Fibroblast of lung (primary cell): ENCODE data around the gene INO80C. TPM values are rescaled to one million over a fixed set of nuclear protein-coding genes. Genes with fewer than 3 reads are reported as not detected.
"Not testable (repeated sequence)": the region's sequence is repeated elsewhere in the genome, so short reads cannot be mapped to it uniquely, and the experiment has no call there.

Experiments
- DNase-seq, 2 donors: peaks; one replicate each; pipeline versions ENCODE4 v3.0.0 to v3.0.0-alpha.2; 2010; ENCODE audit warnings: low read depth in 2 of 2
- H2AFZ ChIP-seq: 2 replicates; pipeline ENCODE4 v1.5.1; 2012; ENCODE audit warnings: low read length, control low read depth, inconsistent platforms
- H3K27ac ChIP-seq: 2 replicates; pipeline ENCODE4 v1.5.1; 2011; ENCODE audit warnings: low read length, control low read depth; ENCODE audit not compliant: insufficient read depth
- H3K27me3 ChIP-seq: 2 replicates; pipeline ENCODE4 v1.5.1; 2011; ENCODE audit warnings: mild to moderate bottlenecking, low read length; ENCODE audit not compliant: control insufficient read depth, insufficient read depth
- H3K36me3 ChIP-seq: 2 replicates; pipeline ENCODE4 v1.5.1; 2011; ENCODE audit warnings: low read length; ENCODE audit not compliant: control insufficient read depth, insufficient read depth
- H3K4me1 ChIP-seq: 2 replicates; pipeline ENCODE4 v1.5.1; 2011; ENCODE audit warnings: low read length; ENCODE audit not compliant: control insufficient read depth, insufficient read depth; ENCODE audit errors: extremely low read depth
- H3K4me2 ChIP-seq: 2 replicates; pipeline ENCODE4 v1.5.1; 2011; ENCODE audit warnings: low read length, control low read depth; ENCODE audit not compliant: insufficient read depth; ENCODE audit errors: extremely low read depth
- H3K4me3 ChIP-seq, 4 experiments: fragments of 200-600 bp in 1 of 4; sonication (generic) in 1 of 4; replicated peaks in 1 of 4; 2 replicates each; pipeline ENCODE4 v1.5.1; 2011 to 2016; ENCODE audit warnings: low read length in 4 of 4, low read depth in 3 of 4, mild to moderate bottlenecking in 3 of 4, control low read depth in 2 of 4, inconsistent platforms in 1 of 4, mixed read lengths in 1 of 4; ENCODE audit not compliant: insufficient read depth in 1 of 4; ENCODE audit errors: control extremely low read depth in 1 of 4
- H3K79me2 ChIP-seq: 2 replicates; pipeline ENCODE4 v1.5.1; 2012; ENCODE audit warnings: mild to moderate bottlenecking, low read length, inconsistent platforms; ENCODE audit not compliant: control insufficient read depth, insufficient read depth
- H3K9ac ChIP-seq: 2 replicates; pipeline ENCODE4 v1.5.1; 2011; ENCODE audit warnings: mild to moderate bottlenecking, low read length, control low read depth; ENCODE audit not compliant: insufficient read depth
- H3K9me3 ChIP-seq: 2 replicates; pipeline ENCODE4 v1.5.1; 2012; ENCODE audit warnings: low read depth, low read length; ENCODE audit not compliant: control insufficient read depth, insufficient read depth
- H4K20me1 ChIP-seq: 2 replicates; pipeline ENCODE4 v1.5.1; 2011; ENCODE audit warnings: low read length; ENCODE audit not compliant: control insufficient read depth, insufficient read depth; ENCODE audit errors: extremely low read depth
- CTCF ChIP-seq, 2 donors: IDR thresholded peaks in 1 of 2; conservative IDR thresholded peaks in 1 of 2; 1 replicate in 1 of 2; 2 replicates in 1 of 2; pipeline ENCODE4 v1.5.1; 2011 to 2012; ENCODE audit warnings: low read length in 2 of 2, control low read depth in 1 of 2, inconsistent platforms in 1 of 2, low read depth in 1 of 2, mild to moderate bottlenecking in 1 of 2
- EZH2 ChIP-seq: IDR thresholded peaks from 2 replicates; pipeline ENCODE4 v1.5.1; 2012; ENCODE audit warnings: low read length, control low read depth, mild to moderate bottlenecking; ENCODE audit errors: missing control alignments
- polyA plus RNA-seq, 2 donors: library from polyadenylated mRNA; depleted of rRNA in 1 of 2; stranded (reverse) in 1 of 2; unstranded in 1 of 2; fragments of >200 nt; gene quantifications; 2 replicates each; pipeline ENCODE4 v1.2.1, GENCODE V29; 2011 to 2012; ENCODE audit warnings: missing spikeins in 1 of 2
- total RNA-seq: library from RNA; depleted of rRNA; stranded (reverse); fragments of >200 nt; gene quantifications from 2 replicates; pipeline ENCODE4 v1.2.1, GENCODE V29; 2014

INO80C gene
- total and polyA plus RNA-seq, 2 donors (not counting 1 experiment from before 2014, with no cell fraction given): 3.1 to 9.4 TPM

GRCh38 chr18:35455926-35456763 is 41.6 kb downstream of the INO80C start:
- peak overlapping the region; percentile 13 for H3K4me2 ChIP-seq
- peaks cover 8% of the 10 kb centered on the region for H3K4me1 ChIP-seq
- no peaks in the 10 kb centered on the region for H3K79me2 ChIP-seq
- H3K9me3 ChIP-seq: no peaks in the 10 kb centered on the region
- no peak overlapping the region for H3K9ac ChIP-seq
- no peak overlapping the region for H3K27ac ChIP-seq
- peak; percentile 55 to 68 for DNase-seq
- TF ChIP-seq CTCF (conservative IDR thresholded peaks at IDR 0.05 in 1 of 2, IDR thresholded peaks at IDR 0.05 in 1 of 2; ENCODE audit: low read depth in 1 of 2, low read length in 2 of 2): no peak
- no peak for TF ChIP-seq EZH2
- no peaks in the 10 kb centered on the region for H3K27me3 ChIP-seq
- H4K20me1 ChIP-seq: no peaks in the 10 kb centered on the region
- no peak overlapping the region for H2AFZ ChIP-seq
- no peaks in the 10 kb centered on the region for H3K36me3 ChIP-seq
- H3K4me3 ChIP-seq: no peak overlapping the region

- Histone ChIP-seq H3K4me2 (no peak overlapping the region), H3K9ac (no peak overlapping the region), H3K27me3 (no peaks in the 10 kb centered on the region), H3K79me2 (no peaks in the 10 kb centered on the region), H2AFZ (no peak overlapping the region), H3K36me3 (no peaks in the 10 kb centered on the region), H3K4me3 (no peak overlapping the region), H4K20me1 (no peaks in the 10 kb centered on the region), H3K9me3 (no peaks in the 10 kb centered on the region), H3K27ac (no peak overlapping the region), H3K4me1 (peaks cover 6% of the 10 kb centered on the region)
- no peak for DNase-seq
- TF ChIP-seq EZH2 (no peak), CTCF (conservative IDR thresholded peaks at IDR 0.05 in 1 of 2, IDR thresholded peaks at IDR 0.05 in 1 of 2; ENCODE audit: low read depth in 1 of 2, low read length in 2 of 2) (no peak)
Measured at GRCh38 chr18:35454803-35455202, 43.0 kb downstream of the INO80C start.

GRCh38 chr18:35453065-35453464 is 44.7 kb downstream of the INO80C start:
- not testable (repeated sequence) for H3K27ac ChIP-seq, H3K9me3 ChIP-seq, H3K9ac ChIP-seq, H3K27me3 ChIP-seq, H3K79me2 ChIP-seq, H3K4me3 ChIP-seq, H3K4me2 ChIP-seq, H3K4me1 ChIP-seq, H2AFZ ChIP-seq, DNase-seq, H4K20me1 ChIP-seq, H3K36me3 ChIP-seq
